Activated CD8-positive, alpha-beta memory T cell treated with anti-CD3 and anti-CD28 coated beads for 1 hour (primary cell): ENCODE results near the gene FOXL3.

Experiments
- DNase-seq, 2 donors: peaks; one replicate each; pipeline ENCODE4 v3.0.0-alpha.2; 2020; ENCODE audit warnings: low read depth in 1 of 2; ENCODE audit errors: extremely low read depth in 1 of 2

FOXL3 gene

DNA sequence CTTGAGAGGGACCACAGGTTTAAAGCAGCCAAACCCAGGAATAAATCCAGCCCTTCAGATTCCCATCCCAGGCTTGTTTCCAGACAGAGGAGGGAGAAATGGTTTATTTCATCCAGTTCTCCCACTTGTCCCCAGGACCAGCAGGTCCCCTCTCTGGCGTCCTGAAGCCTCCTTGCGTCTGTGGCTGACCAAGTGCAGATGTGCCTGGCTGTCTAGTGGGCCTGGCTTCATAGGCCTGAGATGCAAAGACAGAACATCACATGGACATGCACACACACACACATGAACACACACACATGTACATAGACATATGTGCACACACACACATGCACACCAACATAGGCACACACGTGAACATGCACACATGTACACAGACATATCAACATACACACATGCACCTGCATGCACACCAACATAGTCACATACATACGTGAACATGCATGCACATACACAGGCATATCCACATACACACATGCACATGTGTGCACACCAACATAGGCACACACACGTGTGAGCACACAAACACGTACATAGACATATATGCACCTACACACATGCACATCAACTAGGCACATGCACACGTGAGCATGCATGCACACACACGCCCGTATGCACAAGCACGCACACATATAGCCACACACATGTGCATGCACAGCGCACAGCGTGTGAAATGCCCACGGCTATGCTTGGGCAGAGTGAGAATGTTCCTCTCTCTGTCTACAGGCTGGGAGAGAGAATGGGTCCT is 10.7 kb downstream of the FOXL3 start:
- no peak for DNase-seq

DNA sequence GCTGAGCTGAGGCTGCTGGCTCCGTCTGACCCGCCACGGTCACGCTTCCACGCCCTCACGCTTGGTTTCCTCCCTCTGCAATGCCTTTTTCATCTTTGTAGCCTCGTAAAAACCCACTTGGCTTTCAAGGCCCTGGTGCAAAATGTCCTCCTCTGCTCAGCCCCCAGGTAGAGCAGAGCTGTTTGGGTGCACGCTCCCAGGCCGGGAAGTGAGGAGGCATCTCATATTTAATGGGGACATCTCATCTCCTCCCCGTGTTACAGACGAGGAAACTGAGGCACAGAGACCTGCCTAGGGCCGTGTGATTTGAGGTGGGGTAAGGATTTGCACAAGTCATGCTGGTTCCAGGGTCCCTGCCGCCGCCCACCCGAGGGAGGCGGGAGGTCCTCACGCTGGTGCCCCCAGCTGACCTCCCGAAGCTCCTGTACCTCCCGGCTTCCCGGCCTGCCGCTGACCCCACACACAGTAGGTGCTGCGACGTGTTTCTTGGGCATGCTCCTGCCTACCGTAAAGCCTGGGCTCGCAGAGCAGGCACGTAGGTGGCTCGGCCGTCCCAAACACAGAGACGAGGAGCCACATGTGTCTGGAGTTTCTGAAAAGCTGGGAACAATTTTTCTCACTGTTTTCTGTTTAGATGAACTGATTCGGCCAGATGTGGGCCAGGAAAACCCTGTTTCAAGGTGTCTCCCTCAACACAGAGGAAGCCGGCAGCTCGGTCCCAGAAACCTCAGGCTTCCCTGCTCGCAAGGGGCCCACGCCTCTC is 11.5 kb downstream of the FOXL3 start:
- no peak for DNase-seq

DNA sequence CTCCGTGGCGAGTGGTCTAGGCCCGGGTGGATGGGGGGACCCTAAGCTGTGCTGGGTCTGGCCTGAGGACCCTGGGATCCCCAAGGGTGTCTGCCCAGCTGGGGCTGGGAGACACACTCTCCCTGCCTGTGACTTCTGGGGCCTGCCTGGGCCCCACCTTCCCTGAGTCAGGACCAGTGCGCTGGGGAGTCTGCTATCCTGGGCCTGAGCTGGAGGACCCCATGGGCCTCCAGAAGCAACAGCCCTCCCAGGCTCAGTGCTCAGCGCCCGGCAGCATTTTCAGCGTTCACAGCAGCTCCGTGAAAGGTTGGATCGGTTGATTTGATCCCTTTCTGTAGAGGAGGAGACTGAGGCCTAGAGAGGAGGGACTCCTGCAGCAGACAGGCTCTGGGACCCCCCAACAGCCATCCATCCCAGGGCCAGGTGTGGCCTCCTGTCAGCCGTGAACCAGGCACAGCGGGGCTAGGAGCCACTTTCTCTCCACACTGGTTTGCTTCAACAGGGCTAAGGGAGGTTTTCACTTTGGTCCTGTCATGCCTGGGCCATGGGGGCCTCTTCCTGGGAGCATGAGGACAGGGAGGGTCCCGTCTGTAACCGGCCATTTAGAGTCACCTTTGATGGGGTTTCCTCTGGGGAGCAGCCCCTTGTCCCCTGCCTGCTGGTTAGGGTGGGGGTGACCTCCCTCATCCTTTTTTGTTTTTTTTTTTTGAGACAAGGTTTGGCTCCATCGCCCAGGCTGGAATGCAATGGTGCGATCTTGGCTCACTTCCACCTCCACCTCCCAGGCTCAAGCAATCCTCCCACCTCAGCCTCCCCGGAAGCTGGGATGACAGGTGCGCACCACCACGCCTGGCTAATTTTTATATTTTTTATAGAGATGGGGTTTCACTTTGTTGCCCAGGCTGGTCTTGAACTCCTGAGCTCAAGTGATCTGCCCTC is 12.4 kb downstream of the FOXL3 start:
- DNase-seq: no peak

DNA sequence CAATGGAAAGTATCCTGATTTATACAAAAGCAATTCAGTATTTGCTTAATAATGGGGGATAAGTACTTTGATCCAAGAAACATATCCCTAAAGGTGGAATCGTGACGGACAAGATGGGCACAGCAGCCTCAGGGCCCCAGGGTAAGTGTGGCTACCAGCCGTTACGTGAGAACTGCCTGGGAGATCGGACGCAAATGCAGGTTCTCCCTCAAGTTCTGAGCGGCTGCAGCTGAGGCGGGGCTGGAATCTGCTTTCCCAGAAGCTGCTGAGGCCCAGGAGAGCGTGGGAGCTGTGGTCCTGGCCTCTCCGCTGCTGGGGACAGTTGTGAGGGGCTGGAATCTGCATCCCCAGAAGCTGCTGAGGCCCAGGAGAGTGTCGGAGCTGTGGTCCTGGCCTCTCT is 13.5 kb downstream of the FOXL3 start:
- DNase-seq: no peak

DNA sequence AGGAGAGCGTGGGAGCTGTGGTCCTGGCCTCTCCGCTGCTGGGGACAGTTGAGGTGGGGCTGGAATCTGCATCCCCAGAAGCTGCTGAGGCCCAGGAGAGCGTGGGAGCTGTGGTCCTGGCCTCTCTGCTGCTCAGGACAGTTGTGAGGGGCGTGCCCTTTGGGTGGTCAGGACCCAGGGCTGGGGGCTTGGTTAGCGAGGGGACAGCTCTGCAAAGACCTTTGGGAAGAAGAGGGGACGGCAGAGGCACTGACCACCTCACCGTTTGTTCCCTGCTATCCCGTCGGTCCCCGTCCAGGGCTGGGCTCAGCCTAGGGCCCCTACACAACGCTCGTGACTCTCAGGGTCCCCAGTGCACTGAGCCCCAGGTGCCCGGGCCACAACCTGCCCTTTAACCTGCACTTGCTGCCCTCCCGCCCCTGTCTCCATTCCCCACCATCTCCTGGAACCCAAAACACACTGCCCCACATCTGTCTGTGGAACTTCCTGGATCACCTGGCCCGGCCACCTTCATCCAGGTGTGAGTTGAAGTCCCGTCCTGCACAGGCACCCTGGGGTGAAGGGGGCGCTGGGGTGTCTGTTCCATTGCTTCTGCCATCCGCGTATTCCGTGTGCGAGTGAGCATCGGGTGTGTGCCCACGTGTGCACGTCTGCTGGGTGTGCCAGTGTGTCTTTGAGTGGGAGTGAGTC is 14.1 kb downstream of the FOXL3 start:
- no peak for DNase-seq

DNA sequence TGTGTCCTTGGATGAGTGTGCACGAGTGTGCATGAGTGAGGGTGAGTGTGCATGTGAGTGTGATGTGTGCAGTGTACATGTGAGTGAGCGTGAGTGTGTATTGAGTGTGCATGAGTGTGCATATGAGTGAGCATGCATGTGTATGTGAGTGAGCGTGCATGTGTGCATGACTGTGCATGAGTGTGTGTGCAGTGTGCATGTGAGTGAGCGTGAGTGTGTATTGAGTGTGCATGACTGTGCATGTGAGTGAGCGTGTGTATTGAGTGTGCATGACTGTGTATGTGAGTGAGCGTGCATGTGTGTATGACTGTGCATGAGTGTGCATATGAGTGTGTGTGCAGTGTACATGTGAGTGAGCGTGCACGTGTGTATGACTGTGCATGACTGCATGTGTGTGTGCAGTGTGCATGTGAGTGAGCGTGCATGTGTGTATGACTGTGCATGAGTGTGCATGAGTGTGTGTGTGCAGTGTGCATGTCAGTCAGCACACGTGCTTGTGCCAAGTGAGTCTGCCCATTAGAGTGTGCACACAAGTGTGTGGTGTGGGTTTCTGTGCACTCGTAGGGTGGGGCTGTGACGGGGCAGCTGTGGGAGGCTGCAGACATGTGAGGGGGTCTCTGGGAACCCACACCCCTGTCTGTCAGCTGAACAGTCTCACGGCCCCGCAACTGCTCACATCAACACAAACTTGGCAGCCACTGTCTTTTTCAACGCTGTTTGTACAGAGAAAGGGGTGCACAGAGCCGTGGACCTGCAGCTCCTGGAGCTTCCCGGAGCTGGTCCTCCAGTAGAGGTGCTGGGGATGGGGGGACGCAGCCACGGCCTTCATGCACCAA is 14.8 kb downstream of the FOXL3 start:
- DNase-seq: no peak

DNA sequence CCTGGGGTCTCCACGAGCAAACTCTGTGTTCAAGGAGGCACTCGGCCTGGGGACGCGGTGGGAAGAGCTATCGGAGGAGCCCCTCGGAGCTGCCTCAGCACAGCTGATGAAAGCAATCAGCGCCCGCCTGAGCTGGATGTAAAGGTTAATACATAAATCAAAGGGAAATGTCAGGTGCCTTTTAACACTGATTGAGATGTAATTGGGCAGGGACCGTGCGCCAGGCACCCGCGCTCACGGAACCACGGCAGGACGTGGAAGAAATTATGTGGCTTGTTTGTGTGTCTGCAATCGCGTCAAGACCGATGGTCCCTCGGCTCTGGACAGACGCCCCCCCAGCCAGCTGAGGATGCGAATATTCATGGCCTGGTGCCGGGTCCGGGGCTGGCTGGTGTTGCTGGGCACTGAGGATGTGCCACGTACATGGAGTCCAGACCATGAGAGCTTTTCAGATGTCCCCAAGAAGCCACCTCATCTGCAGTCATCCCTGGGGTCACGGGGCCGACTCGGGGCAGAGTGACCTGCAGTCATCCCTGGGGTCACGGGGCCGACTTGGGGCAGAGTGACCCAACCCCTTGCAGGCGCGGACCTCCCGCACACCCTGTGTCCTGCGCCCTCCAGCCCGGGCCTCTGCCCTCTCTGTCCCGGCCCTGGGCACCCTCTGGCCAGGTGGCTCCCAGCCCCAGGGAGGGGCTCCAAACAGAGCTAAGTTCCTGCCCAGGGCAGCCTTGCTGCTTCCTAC is 15.6 kb downstream of the FOXL3 start:
- DNase-seq: no peak

DNA sequence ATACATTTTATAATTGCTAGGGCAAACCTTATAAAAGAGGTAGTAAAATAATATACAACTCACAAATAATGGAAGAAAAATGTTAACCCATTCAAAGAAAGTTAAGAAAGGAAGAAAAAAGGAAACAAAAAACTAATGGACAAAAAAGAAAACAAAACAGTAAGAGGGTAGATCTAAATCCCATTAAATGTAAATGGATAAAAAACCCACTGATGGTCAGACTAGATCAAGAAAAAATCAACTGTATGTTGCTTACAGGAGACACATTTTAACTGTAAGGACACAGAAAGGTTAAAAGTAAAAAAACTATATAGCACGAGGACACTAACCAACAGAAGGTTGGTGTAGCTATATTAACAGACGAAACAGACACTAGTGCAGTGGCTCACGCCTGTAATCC is 18.0 kb downstream of the FOXL3 start:
- DNase-seq: no peak

DNA sequence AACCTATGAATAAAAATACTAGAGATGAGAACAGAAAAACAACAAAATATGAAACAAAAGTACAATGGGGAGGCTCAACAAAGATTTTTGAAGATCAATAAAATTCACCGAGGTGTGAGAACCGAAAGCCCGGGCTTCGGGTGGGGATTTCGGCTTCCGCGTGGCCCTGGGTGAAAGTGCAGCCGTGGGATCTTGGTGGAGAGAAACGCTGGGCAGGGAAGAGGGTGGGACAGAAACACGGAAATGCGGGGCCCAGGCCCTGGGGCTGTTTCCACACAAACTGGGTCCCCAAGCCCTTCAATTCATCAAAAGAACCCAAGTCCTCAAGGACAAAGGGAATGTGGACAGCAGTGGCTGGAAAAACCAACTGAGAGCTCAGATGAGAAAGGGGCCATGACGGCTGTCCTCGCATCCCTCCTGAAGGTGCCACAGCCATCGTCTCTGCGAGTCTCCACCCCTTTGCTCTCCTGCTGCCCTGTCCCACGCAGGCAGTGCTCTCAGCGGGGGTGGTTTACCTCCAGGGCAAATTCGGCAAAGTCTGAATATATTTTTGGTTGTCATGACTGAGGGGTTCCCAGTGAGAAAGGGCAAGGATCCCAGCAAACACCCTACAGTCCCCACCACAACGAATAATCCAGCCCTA is 19.7 kb downstream of the FOXL3 start:
- DNase-seq: no peak

DNA sequence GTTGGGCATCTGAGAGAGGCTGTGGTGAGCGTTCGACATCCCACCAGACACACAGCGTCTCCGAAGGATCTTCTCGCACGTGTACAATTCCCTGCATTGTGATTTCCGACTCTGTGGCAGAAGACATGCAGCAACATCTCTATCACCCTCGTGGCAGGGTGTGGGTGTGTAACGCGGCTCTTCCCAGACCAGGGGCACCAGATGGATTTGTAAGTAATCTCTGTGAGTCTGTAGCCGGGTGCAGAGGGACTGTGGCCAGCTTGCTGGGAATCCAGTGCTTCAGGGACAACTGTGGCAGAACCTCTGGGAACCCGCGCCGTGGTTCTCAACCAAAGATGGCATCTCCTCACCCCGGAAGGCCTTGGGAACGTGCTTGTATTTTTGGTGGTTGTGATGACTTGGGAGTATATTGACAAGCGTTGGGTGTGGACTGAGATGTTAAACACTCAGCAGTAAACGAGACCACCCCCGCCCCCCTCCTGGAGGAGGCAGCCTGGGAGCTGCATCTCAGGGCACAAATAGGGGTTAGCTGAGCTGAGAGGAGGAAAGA is 21.2 kb downstream of the FOXL3 start:
- no peak for DNase-seq

DNA sequence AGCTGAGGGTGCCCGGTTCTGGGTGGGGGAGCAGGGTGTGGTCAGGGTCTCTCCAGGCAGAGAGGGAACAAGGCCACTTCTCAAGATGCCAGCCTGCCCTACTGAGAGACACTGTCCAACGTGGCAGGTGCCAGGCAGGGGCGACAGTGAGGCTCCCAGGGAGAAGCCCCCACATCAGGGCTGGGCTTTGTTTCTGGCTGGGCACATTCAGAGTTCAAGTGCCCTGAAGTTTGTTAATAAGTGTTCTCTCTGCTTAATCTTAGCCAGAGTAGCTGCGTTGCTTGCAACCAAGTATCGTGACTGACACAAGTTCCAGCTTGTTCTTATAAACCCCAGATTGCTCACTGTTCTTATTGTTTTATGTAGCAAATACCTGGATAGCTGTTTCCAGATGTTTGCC is 21.8 kb downstream of the FOXL3 start:
- DNase-seq: no peak

DNA sequence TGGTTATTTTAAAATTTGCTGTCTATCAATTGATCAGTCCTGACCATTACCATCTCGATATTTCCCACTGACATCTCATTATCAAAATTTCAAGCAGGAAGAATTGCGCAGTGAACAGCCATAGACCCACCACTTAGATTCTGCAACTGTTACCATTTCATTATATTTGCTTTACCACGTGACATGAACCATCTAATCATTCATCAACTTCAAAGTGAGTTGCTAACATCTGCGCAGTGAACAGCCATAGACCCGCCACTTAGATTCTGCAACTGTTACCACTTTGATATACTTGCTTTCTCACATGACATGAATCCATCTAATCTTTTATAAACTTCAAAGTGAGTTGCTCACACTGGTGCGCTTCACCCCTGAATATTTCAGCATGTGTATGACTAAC is 22.5 kb downstream of the FOXL3 start:
- no peak for DNase-seq

DNA sequence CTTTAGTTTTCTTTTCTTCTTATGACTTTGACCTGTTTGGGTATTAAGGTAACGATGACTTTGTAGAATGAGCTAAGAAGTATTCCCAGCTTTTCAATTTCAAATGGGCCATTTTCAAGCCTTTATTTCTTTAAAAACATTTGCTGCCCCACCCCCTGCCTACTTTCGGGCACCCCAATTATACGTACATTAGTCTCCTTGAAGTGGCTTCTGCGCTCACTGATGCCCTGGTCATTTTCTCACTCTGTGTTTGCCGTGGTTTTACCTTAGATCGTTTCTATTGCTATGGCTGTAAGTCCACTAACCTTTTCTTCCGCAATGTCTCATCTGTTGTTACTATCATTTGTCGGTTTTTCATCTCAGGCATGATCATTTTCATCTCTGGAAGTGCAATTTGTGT is 24.9 kb downstream of the FOXL3 start:
- DNase-seq: no peak

DNA sequence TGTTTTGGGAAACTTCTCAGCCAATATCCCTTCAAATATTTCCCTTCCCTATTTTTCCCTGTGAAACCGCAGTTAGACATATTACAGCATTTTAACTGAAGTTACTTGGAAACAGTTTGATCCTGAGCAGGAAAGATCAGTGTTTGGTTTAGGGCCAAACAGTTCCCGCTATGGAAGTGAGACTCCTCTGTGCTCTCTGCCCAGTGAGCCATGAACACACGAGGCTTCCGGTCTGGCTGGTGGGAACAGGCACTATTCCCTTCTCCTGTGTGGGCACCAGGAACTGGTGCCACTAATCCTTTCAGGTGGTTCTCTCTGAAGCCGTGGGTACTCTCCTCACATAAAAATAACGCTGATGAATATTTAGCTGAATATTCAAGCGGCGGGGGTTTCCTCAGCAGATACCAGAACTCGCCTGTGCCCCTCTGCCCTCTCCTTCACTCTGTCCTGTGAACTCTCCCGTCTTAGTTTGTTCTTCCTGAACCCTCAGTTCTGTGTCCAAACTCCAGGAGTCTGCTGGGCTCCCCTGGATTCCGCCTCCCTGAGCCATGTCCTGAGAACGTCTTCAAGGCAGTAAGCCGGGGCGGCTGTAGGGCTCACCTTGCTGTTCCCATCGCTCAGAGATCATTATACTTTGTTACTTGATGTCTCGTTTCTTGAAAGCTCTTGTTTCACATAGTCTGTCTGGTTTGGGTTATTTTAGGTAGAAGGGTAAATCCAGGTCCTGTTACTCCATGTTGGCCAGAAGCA is 25.7 kb downstream of the FOXL3 start:
- DNase-seq: no peak

DNA sequence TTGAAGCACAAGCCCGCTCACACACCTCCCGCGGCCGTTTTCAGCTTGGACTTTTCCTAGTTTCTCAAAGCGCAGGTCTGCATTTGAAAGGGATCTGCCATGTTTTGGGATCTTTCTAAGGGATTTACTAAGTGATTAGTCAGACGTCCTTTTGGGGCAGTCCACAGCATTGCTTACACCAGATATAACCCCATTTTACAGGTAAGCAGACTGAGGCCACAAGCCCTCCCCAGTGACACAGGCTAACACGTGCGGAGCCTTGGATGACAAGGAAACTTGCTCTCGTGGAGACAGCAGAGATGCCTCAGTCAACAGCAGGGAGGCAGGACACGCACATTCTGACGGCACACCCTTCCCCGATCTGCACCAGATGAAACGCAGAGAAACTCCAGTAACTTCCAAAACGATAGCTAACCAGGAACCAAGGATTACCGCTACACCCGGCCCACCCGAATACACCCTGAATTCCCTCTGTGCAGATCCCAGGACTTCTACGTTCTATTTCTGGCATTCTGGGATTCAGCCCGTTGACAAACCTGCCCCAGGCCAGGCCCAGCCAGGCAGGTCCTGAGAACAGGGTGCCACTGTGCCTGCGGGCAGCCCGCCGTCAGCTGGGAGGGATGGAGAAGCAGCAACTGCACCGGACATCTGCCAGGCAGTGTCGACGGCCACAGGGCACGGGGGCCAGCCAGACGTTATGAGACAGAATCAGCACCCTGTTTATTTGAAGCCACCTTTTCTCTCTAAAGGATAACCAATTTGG is 27.9 kb downstream of the FOXL3 start:
- no peak for DNase-seq

DNA sequence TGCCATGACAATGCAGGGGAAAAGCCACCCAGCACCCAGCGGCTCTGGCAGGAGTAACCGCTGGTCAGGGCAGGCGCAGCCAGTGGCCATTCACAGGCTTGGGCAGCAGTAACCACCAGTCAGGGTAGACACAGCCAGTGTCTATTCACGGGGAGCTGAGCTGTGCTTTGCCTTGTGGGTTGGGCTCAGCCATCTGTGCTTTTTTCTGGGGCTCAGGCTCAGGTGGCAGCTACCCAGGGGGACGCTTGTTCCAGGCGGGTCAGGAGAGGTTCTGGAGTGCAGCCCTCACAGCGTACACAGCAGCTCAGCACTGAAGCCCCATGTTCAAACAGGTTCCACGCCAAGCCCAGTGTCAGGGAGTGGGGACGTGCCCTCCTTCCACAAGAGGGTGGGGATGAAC is 28.5 kb downstream of the FOXL3 start:
- no peak for DNase-seq
